A549 (cell line): ENCODE data around the gene PAN3.

Experiments used
- CBX8 ChIP-seq: fragments of 200-600 bp; sonication (generic); IDR thresholded peaks from 2 replicates; pipeline ENCODE4 v1.6.1; 2016
- CEBPB ChIP-seq, 2 experiments: fragments of >200 bp in 1 of 2; sonication (Bioruptor Twin) in 1 of 2; formaldehyde crosslinking in 1 of 2; IDR thresholded peaks; 2 replicates each; pipeline ENCODE4 v1.6.1; 2012 to 2016
- CTCF ChIP-seq: fragments of >200 bp; sonication (Bioruptor Twin); formaldehyde crosslinking; IDR thresholded peaks from 3 replicates; pipeline ENCODE4 v1.5.1; 2016
- EP300 ChIP-seq, 2 experiments: fragments of >200 bp; sonication (Bioruptor Twin); formaldehyde crosslinking; IDR thresholded peaks; 2 replicates in 1 of 2; 3 replicates in 1 of 2; pipeline ENCODE4 v1.6.1; 2016 to 2017
- HES2 ChIP-seq: fragments of >200 bp; sonication (Bioruptor Twin); formaldehyde crosslinking; IDR thresholded peaks from 2 replicates; pipeline ENCODE4 v1.6.1; 2016
- MAFK ChIP-seq: fragments of 450-650 bp; IDR thresholded peaks from 2 replicates; pipeline ENCODE4 v1.6.1; 2014; ENCODE audit not compliant: partially characterized antibody
- POLR2A ChIP-seq: IDR thresholded peaks from 2 replicates; pipeline ENCODE4 v1.6.1; 2012; ENCODE audit warnings: mild to moderate bottlenecking, low read length
- POLR2AphosphoS2 ChIP-seq: conservative IDR thresholded peaks from 2 replicates; pipeline ENCODE4 v1.6.1; 2012; ENCODE audit warnings: low read length, improper control_type of control experiment, inconsistent platforms
- RAD21 ChIP-seq, 2 experiments: fragments of >200 bp in 1 of 2; sonication (Bioruptor Twin) in 1 of 2; formaldehyde crosslinking in 1 of 2; IDR thresholded peaks in 1 of 2; conservative IDR thresholded peaks in 1 of 2; 2 replicates in 1 of 2; 3 replicates in 1 of 2; pipeline ENCODE4 v1.6.1; 2012 to 2018; ENCODE audit warnings: inconsistent platforms in 1 of 2
- REST ChIP-seq: fragments of 200-600 bp; sonication (generic); IDR thresholded peaks from 2 replicates; pipeline ENCODE4 v1.6.1; 2016; ENCODE audit warnings: antibody characterized with exemption, mild to moderate bottlenecking, moderate library complexity
- ZNF302 ChIP-seq: fragments of 250-450 bp; sonication (Bioruptor Pico); IDR thresholded peaks from 2 replicates; pipeline ENCODE4 v1.9.0; 2021; ENCODE audit warnings: inconsistent platforms, mild to moderate bottlenecking, moderate library complexity

GRCh38 chr13:28137596-28137995 lies 749 bp upstream of the PAN3 start:
- TF ChIP-seq CTCF (no peak), POLR2A (no peak), CEBPB (IDR thresholded peaks at IDR 0.05) (no peak), REST (no peak), HES2 (no peak), EP300 (IDR thresholded peaks at IDR 0.05) (no peak), ZNF302 (no peak), RAD21 (conservative IDR thresholded peaks at IDR 0.05 in 1 of 2, IDR thresholded peaks at IDR 0.05 in 1 of 2) (no peak), MAFK (no peak), CBX8 (no peak), POLR2AphosphoS2 (no peak)
